NT2/D1 (cell line): ENCODE results near the gene CCDC51.

Experiments
- YY1 ChIP-seq: IDR thresholded peaks from 2 replicates; pipeline ENCODE4 v1.6.1; 2011; ENCODE audit not compliant: insufficient read length, insufficient read depth
- ZNF274 ChIP-seq: IDR thresholded peaks from 2 replicates; pipeline ENCODE4 v1.6.1; 2011; ENCODE audit warnings: mild to moderate bottlenecking, low read depth, low read length

DNA sequence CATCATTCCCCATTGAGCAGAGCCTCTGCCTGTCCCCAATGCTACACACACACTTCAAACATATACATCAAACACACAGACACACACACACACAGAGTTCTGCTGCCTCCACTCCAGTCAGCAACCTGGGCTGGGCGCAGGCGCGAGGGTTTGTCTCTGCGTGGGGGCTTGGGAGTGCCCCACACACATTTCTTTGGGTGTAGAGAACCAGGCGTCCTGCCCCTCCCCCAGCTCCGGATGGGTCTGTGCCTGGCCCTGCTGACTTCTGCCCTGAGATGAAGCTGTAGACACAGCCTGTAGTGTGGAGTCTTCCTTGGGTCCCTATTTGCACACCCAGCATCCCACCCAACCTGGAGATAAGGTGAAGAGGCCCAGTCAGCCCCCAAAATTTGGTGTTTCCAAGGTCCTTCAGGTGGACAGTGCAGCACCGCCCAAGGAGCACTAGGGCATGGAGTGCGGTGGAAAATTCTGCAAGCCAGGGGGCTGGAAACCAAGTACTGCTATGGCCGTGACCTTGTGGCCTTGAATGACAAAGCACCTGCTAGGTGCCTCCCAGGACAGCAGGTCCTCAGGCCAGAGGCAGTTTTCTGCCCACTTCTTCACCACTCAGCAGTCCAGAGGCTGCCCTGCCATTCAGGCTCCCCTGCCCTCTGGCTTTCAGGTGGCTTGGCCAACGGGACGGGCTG is 41.1 kb downstream of the CCDC51 start:
- TF ChIP-seq ZNF274 = no peak
- no peak for TF ChIP-seq YY1
